GM23338 (cell line): Measurements from ENCODE around the gene BCL2. TPM values are rescaled to one million over a fixed set of nuclear protein-coding genes. Genes with fewer than 3 reads are reported as not detected.

ENCODE experiments used
- ATAC-seq: fragments of 200-7000 bp; cut with Tn5 transposase; 3 replicates; pipeline ENCODE4 v1.9.1; 2020
- DNase-seq: peaks from one replicate; pipeline ENCODE4 v3.0.0-alpha.2; 2015; ENCODE audit warnings: low spot score
- H2AFZ ChIP-seq: fragments of 200-600 bp; sonication (generic); 2 replicates; pipeline ENCODE4 v1.8.0; 2016; ENCODE audit warnings: antibody characterized with exemption, mild to moderate bottlenecking, moderate library complexity
- H3F3A ChIP-seq: fragments of 200-600 bp; sonication (generic); replicated peaks from 2 replicates; pipeline ENCODE4 v1.8.0; 2017; ENCODE audit warnings: antibody characterized with exemption, mixed run types, low read depth
- H3K27ac ChIP-seq: fragments of 200-600 bp; sonication (generic); 2 replicates; pipeline ENCODE4 v1.6.1; 2016; ENCODE audit warnings: low read depth
- H3K27me3 ChIP-seq: fragments of 200-600 bp; sonication (generic); 2 replicates; pipeline ENCODE4 v1.8.0; 2016; ENCODE audit warnings: mild to moderate bottlenecking, mixed run types, moderate library complexity; ENCODE audit not compliant: insufficient read depth
- H3K36me3 ChIP-seq: fragments of 200-600 bp; sonication (generic); 2 replicates; pipeline ENCODE4 v1.8.0; 2016; ENCODE audit warnings: mild to moderate bottlenecking; ENCODE audit not compliant: insufficient read depth
- H3K4me1 ChIP-seq: fragments of 200-600 bp; sonication (generic); 2 replicates; pipeline ENCODE4 v1.8.0; 2016; ENCODE audit warnings: mild to moderate bottlenecking, moderate library complexity; ENCODE audit not compliant: insufficient read depth
- H3K4me2 ChIP-seq: fragments of 200-600 bp; sonication (generic); 2 replicates; pipeline ENCODE4 v1.7.1; 2017; ENCODE audit warnings: mixed run types
- H3K4me3 ChIP-seq: fragments of 200-600 bp; sonication (generic); 2 replicates; pipeline ENCODE4 v1.6.1; 2016; ENCODE audit warnings: mixed run types
- H3K79me2 ChIP-seq: fragments of 200-600 bp; sonication (generic); replicated peaks from 2 replicates; pipeline ENCODE4 v1.8.0; 2017; ENCODE audit warnings: mild to moderate bottlenecking; ENCODE audit not compliant: insufficient read depth
- H3K9me2 ChIP-seq: fragments of 200-600 bp; sonication (generic); 2 replicates; pipeline ENCODE4 v1.8.0; 2017; ENCODE audit not compliant: insufficient read depth
- H4K20me1 ChIP-seq: fragments of 200-600 bp; sonication (generic); replicated peaks from 2 replicates; pipeline ENCODE4 v1.8.0; 2017; ENCODE audit warnings: mild to moderate bottlenecking; ENCODE audit not compliant: insufficient read depth
- H3K27ac Mint-ChIP-seq: 2 replicates; pipeline ENCODE4 v1.8.0; 2020; ENCODE audit warnings: inconsistent platforms, mild to moderate bottlenecking, moderate library complexity, mixed read lengths
- H3K27me3 Mint-ChIP-seq: 3 replicates; pipeline ENCODE4 v1.8.0; 2022; ENCODE audit warnings: low read depth, mild to moderate bottlenecking, moderate library complexity, mixed read lengths, inconsistent platforms; ENCODE audit not compliant: insufficient read depth, poor library complexity
- H3K36me3 Mint-ChIP-seq: 3 replicates; pipeline ENCODE4 v1.8.0; 2021; ENCODE audit warnings: low read depth, mild to moderate bottlenecking, inconsistent platforms, moderate library complexity, mixed read lengths
- H3K4me1 Mint-ChIP-seq: 3 replicates; pipeline ENCODE4 v1.8.0; 2020; ENCODE audit warnings: mild to moderate bottlenecking, inconsistent platforms, mixed read lengths
- H3K4me3 Mint-ChIP-seq: 3 replicates; pipeline ENCODE4 v1.8.0; 2021; ENCODE audit warnings: moderate library complexity, mild to moderate bottlenecking, inconsistent platforms, mixed read lengths
- H3K9me3 Mint-ChIP-seq: 3 replicates; pipeline ENCODE4 v1.8.0; 2020; ENCODE audit warnings: moderate library complexity, mild to moderate bottlenecking, inconsistent platforms, mixed read lengths
- CREB1 ChIP-seq: fragments of 250-450 bp; sonication (Bioruptor Pico); IDR thresholded peaks from 2 replicates; pipeline ENCODE4 v1.5.0; 2020; ENCODE audit warnings: low read depth, mild to moderate bottlenecking, moderate library complexity
- EZH2 ChIP-seq: fragments of 200-600 bp; sonication (generic); IDR thresholded peaks from one replicate; pipeline ENCODE4 v1.8.0; 2017; ENCODE audit warnings: antibody characterized with exemption, mild to moderate bottlenecking, low read depth; ENCODE audit not compliant: unreplicated experiment
- EZH2phosphoT487 ChIP-seq: fragments of 200-600 bp; sonication (generic); IDR thresholded peaks from one replicate; pipeline ENCODE4 v1.8.1; 2018; ENCODE audit warnings: antibody characterized with exemption; ENCODE audit not compliant: unreplicated experiment
- POLR2AphosphoS5 ChIP-seq: IDR thresholded peaks from 2 replicates; pipeline ENCODE4 v1.6.1; 2016; ENCODE audit warnings: antibody characterized with exemption, low read depth
- STAT1 ChIP-seq: IDR thresholded peaks from one replicate; pipeline ENCODE4 v1.6.1; 2016; ENCODE audit warnings: antibody characterized with exemption; ENCODE audit not compliant: unreplicated experiment
- ZNF114 ChIP-seq: fragments of 250-450 bp; sonication (Bioruptor Pico); IDR thresholded peaks from 2 replicates; pipeline ENCODE4 v1.5.0; 2020; ENCODE audit warnings: mild to moderate bottlenecking, moderate library complexity
- polyA plus RNA-seq: library from polyadenylated mRNA; unstranded; fragments of >200 nt; fragmentation: Nextera tagmentation; extraction: Ambion mirVana; gene quantifications from 2 replicates; pipeline ENCODE4 v1.2.1, GENCODE V29; 2016
- total RNA-seq: library from RNA; depleted of rRNA; stranded (reverse); fragments of >200 nt; shearing (Covaris generic); gene quantifications from 2 replicates; pipeline ENCODE4 v1.2.3, GENCODE V29; 2014
- TF ChIP-seq, protein P1 (sequence below): IDR thresholded peaks from one replicate; pipeline ENCODE4 v1.6.1; 2018; ENCODE audit warnings: antibody characterized with exemption; ENCODE audit not compliant: unreplicated experiment
- TF ChIP-seq, protein P2 (sequence below), 2 experiments: fragments of 200-600 bp in 1 of 2; sonication (generic) in 1 of 2; conservative IDR thresholded peaks; 2 replicates each; pipeline versions ENCODE4 v1.5.1 to v1.6.1; 2016 to 2017; ENCODE audit warnings: antibody characterized with exemption in 2 of 2, low read depth in 2 of 2, mild to moderate bottlenecking in 2 of 2, moderate library complexity in 1 of 2
- TF ChIP-seq, protein P3 (sequence below): IDR thresholded peaks from 2 replicates; pipeline ENCODE4 v1.6.1; 2016; ENCODE audit warnings: antibody characterized with exemption

The BCL2 gene
- total and polyA plus RNA-seq, 2 experiments from 2014 or later = 1.2 to 4.0 TPM

DNA sequence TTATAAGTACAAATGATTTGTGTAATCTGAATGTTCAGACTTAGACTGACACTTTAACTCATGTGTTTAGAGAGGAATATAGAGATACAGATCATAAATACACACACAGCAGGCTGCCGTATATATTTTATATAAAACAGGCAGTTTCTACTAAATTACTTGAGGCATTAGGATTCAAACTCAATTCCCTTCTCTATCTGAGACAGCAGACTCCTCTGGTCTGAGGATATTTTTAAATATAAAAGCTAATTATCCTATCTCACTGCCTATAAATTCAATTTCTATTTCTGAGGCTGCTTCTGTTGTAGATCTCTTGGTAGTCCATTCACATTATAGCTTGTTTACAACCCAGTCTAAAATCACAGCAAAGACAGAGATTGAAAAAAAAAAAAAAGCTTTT is 46.9 kb downstream of the BCL2 start:
- H3K9me3 Mint-ChIP-seq = no peaks in the 10 kb centered on the region
- H2AFZ ChIP-seq = no peak overlapping the region
- no peaks in the 10 kb centered on the region for H3K36me3 ChIP-seq
- no peaks in the 10 kb centered on the region for H3K36me3 Mint-ChIP-seq
- no peaks in the 10 kb centered on the region for H3K4me1 Mint-ChIP-seq
- H3K4me2 ChIP-seq = no peak overlapping the region
- H3F3A ChIP-seq = no peaks in the 10 kb centered on the region
- no peak overlapping the region for H3K27ac ChIP-seq
- H3K79me2 ChIP-seq = no peaks in the 10 kb centered on the region
- H3K4me1 ChIP-seq = no peaks in the 10 kb centered on the region
- H3K4me3 ChIP-seq = no peak overlapping the region
- H3K27ac Mint-ChIP-seq = no peak overlapping the region
- ATAC-seq (no peak), DNase-seq (no peak)
- no peaks in the 10 kb centered on the region for H3K27me3 ChIP-seq
- H3K4me3 Mint-ChIP-seq = no peak overlapping the region
- H3K9me2 ChIP-seq = no peaks in the 10 kb centered on the region; the same call in 1 of the 2 replicates
- peaks cover 3% of the 10 kb centered on the region for H3K27me3 Mint-ChIP-seq
- H4K20me1 ChIP-seq = no peaks in the 10 kb centered on the region
- TF ChIP-seq, protein P1, sequence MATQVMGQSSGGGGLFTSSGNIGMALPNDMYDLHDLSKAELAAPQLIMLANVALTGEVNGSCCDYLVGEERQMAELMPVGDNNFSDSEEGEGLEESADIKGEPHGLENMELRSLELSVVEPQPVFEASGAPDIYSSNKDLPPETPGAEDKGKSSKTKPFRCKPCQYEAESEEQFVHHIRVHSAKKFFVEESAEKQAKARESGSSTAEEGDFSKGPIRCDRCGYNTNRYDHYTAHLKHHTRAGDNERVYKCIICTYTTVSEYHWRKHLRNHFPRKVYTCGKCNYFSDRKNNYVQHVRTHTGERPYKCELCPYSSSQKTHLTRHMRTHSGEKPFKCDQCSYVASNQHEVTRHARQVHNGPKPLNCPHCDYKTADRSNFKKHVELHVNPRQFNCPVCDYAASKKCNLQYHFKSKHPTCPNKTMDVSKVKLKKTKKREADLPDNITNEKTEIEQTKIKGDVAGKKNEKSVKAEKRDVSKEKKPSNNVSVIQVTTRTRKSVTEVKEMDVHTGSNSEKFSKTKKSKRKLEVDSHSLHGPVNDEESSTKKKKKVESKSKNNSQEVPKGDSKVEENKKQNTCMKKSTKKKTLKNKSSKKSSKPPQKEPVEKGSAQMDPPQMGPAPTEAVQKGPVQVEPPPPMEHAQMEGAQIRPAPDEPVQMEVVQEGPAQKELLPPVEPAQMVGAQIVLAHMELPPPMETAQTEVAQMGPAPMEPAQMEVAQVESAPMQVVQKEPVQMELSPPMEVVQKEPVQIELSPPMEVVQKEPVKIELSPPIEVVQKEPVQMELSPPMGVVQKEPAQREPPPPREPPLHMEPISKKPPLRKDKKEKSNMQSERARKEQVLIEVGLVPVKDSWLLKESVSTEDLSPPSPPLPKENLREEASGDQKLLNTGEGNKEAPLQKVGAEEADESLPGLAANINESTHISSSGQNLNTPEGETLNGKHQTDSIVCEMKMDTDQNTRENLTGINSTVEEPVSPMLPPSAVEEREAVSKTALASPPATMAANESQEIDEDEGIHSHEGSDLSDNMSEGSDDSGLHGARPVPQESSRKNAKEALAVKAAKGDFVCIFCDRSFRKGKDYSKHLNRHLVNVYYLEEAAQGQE = no peak
- TF ChIP-seq STAT1 (no peak), POLR2AphosphoS5 (no peak), EZH2phosphoT487 (no peak), ZNF114 (CRISPR knock-in tag) (no peak)
- TF ChIP-seq, protein P2, sequence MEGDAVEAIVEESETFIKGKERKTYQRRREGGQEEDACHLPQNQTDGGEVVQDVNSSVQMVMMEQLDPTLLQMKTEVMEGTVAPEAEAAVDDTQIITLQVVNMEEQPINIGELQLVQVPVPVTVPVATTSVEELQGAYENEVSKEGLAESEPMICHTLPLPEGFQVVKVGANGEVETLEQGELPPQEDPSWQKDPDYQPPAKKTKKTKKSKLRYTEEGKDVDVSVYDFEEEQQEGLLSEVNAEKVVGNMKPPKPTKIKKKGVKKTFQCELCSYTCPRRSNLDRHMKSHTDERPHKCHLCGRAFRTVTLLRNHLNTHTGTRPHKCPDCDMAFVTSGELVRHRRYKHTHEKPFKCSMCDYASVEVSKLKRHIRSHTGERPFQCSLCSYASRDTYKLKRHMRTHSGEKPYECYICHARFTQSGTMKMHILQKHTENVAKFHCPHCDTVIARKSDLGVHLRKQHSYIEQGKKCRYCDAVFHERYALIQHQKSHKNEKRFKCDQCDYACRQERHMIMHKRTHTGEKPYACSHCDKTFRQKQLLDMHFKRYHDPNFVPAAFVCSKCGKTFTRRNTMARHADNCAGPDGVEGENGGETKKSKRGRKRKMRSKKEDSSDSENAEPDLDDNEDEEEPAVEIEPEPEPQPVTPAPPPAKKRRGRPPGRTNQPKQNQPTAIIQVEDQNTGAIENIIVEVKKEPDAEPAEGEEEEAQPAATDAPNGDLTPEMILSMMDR (conservative IDR thresholded peaks at IDR 0.05; ENCODE audit: low read depth in 2 of 2) = no peak

DNA sequence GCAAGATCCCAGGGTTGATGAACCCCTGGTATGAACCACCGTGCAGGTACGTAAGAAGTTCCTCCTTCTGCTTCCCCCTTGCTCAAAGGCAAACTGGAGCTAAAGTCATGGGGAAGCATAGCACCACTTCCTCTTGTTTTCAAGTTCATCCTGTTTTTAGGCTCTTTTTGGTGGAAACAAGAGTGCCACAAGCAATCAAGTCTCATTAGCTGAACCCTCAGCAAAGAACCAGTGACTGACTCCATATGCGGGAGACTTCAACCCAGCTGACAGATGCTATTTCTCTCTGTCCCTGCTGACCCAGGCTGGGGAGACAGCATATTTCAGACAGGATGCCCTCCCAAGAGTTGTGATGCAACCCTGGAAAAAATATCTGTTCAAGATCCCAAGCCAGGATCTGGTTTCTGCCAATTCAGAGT is 47.7 kb downstream of the BCL2 start:
- Mint-ChIP-seq H3K27me3 (peaks cover 3% of the 10 kb centered on the region), H3K4me3 (no peak overlapping the region), H3K4me1 (no peaks in the 10 kb centered on the region), H3K36me3 (no peaks in the 10 kb centered on the region), H3K9me3 (no peaks in the 10 kb centered on the region), H3K27ac (no peak overlapping the region)
- Histone ChIP-seq H3K4me3 (no peak overlapping the region), H3K4me1 (no peaks in the 10 kb centered on the region), H3K27me3 (no peaks in the 10 kb centered on the region), H3K27ac (no peak overlapping the region), H3K9me2 (no peaks in the 10 kb centered on the region; the same call in 1 of the 2 replicates), H3K4me2 (no peak overlapping the region), H4K20me1 (no peaks in the 10 kb centered on the region), H3K79me2 (no peaks in the 10 kb centered on the region), H3F3A (no peaks in the 10 kb centered on the region), H2AFZ (no peak overlapping the region), H3K36me3 (no peaks in the 10 kb centered on the region)
- no peak for DNase-seq
- no peak for ATAC-seq
- TF ChIP-seq, protein P2 (conservative IDR thresholded peaks at IDR 0.05; ENCODE audit: low read depth in 2 of 2) = no peak
- no peak for TF ChIP-seq CREB1 (CRISPR knock-in tag)
- TF ChIP-seq, protein P3, sequence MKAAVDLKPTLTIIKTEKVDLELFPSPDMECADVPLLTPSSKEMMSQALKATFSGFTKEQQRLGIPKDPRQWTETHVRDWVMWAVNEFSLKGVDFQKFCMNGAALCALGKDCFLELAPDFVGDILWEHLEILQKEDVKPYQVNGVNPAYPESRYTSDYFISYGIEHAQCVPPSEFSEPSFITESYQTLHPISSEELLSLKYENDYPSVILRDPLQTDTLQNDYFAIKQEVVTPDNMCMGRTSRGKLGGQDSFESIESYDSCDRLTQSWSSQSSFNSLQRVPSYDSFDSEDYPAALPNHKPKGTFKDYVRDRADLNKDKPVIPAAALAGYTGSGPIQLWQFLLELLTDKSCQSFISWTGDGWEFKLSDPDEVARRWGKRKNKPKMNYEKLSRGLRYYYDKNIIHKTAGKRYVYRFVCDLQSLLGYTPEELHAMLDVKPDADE = no peak
- TF ChIP-seq EZH2phosphoT487 = no peak
- no peak for TF ChIP-seq STAT1
- TF ChIP-seq, protein P1 = no peak
- no peak for TF ChIP-seq EZH2
- TF ChIP-seq ZNF114 (CRISPR knock-in tag) = no peak
